Measurements from ENCODE around the gene FAM118B. TPM values are rescaled to one million over a fixed set of nuclear protein-coding genes. Genes with fewer than 3 reads are reported as not detected.

The FAM118B gene
- total RNA-seq, 1 experiment from 2014 or later, result 13.1 TPM

DNA sequence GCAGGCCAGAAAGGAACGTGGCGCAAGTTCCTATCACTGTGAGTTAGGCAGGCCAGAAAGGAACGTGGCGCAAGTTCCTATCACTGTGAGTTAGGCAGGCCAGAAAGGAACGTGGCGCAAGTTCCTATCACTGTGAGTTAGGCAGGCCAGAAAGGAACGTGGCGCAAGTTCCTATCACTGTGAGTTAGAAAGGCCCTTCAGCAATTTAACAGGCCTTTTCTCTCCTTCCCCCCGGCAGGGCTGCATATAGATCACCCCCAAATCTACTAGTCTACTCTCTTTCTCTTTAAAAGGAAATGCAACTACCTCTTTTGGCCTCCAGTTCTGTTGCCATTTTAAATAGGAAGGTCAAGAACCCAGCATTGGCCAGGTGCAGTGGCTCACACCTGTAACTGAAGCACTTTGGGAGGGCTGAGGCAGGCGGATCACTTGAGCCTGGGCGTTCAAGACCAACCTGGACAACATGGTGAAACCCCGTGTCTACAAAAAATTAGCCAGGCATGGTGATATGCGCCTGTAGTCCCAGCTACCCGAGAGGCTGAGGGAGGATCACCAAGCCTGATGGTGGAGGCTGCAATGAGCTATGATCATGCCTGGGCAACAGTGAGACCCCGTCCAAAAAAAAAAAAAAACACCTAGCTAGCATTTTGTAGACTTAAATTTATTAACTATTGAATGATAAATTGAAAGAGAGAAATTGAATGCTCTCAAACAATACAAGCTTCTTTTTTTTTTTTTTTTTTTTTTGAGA is 14.9 kb downstream of the FAM118B start:
- Histone ChIP-seq H3F3A (ENCODE audit: insufficient read depth, low read depth) (no peaks in the 10 kb centered on the region), H3K9me2 (ENCODE audit: insufficient read depth) (no peaks in the 10 kb centered on the region), H4K20me1 (ENCODE audit: insufficient read depth) (no peaks in the 10 kb centered on the region), H3K4me3 (no peak overlapping the region), H2AFZ (no peak overlapping the region), H3K27me3 (ENCODE audit: insufficient read depth, low read depth) (no peaks in the 10 kb centered on the region), H3K4me1 (replicated peaks; ENCODE audit: insufficient read depth) (no peaks in the 10 kb centered on the region), H3K79me2 (ENCODE audit: low read depth) (0 out of 2 replicates have a peak, but pooled peaks cover 3% of the 10 kb centered on the region), H3K4me2 (no peak overlapping the region), H3K36me3 (ENCODE audit: low read depth) (no peaks in the 10 kb centered on the region), H3K27ac (no peak overlapping the region), H3K9me3 (ENCODE audit: insufficient read depth, low read depth) (no peaks in the 10 kb centered on the region)
- intact Hi-C loops (cut with micrococcal nuclease; ENCODE audit: unreplicated experiment), result no loop called here
- BruUV-seq (replicated peaks), result no TSS peak
- POLR2A ChIA-PET (ENCODE audit: unreplicated experiment), result no interaction called here
- DNase-seq, result no peak
- CTCF ChIA-PET, result interaction anchor here (0.6 kb wide), 1 partner anchor 631 kb away, joined by 3 read pairs; no protein-coding TSS in a partner anchor
- TF ChIP-seq EZH2 (IDR thresholded peaks at IDR 0.05; ENCODE audit: low read depth), result no peak
- TF ChIP-seq, protein P1, sequence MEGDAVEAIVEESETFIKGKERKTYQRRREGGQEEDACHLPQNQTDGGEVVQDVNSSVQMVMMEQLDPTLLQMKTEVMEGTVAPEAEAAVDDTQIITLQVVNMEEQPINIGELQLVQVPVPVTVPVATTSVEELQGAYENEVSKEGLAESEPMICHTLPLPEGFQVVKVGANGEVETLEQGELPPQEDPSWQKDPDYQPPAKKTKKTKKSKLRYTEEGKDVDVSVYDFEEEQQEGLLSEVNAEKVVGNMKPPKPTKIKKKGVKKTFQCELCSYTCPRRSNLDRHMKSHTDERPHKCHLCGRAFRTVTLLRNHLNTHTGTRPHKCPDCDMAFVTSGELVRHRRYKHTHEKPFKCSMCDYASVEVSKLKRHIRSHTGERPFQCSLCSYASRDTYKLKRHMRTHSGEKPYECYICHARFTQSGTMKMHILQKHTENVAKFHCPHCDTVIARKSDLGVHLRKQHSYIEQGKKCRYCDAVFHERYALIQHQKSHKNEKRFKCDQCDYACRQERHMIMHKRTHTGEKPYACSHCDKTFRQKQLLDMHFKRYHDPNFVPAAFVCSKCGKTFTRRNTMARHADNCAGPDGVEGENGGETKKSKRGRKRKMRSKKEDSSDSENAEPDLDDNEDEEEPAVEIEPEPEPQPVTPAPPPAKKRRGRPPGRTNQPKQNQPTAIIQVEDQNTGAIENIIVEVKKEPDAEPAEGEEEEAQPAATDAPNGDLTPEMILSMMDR (conservative IDR thresholded peaks at IDR 0.05), result no peak

- POLR2A ChIA-PET (ENCODE audit: unreplicated experiment), result interaction anchor here (0.6 kb wide), 1 partner anchor 34 kb away, joined by 5 read pairs; no protein-coding TSS in a partner anchor
- Histone ChIP-seq H3K9me2 (ENCODE audit: insufficient read depth) (no peaks in the 10 kb centered on the region), H3K27ac (no peak overlapping the region), H3K79me2 (ENCODE audit: low read depth) (0 out of 2 replicates have a peak, but pooled peaks cover 3% of the 10 kb centered on the region), H3K4me1 (replicated peaks; ENCODE audit: insufficient read depth) (no peaks in the 10 kb centered on the region), H3K9me3 (ENCODE audit: insufficient read depth, low read depth) (no peaks in the 10 kb centered on the region), H3K4me3 (no peak overlapping the region), H2AFZ (no peak overlapping the region), H3K36me3 (ENCODE audit: low read depth) (no peaks in the 10 kb centered on the region), H3K27me3 (ENCODE audit: insufficient read depth, low read depth) (no peaks in the 10 kb centered on the region), H4K20me1 (ENCODE audit: insufficient read depth) (no peaks in the 10 kb centered on the region), H3F3A (ENCODE audit: insufficient read depth, low read depth) (no peaks in the 10 kb centered on the region), H3K4me2 (no peak overlapping the region)
- no TSS peak for BruUV-seq (replicated peaks)
- TF ChIP-seq EZH2 (IDR thresholded peaks at IDR 0.05; ENCODE audit: low read depth), result no peak
- TF ChIP-seq, protein P1 (conservative IDR thresholded peaks at IDR 0.05), result no peak
- CTCF ChIA-PET, result no interaction called here
- intact Hi-C loops (cut with micrococcal nuclease; ENCODE audit: unreplicated experiment), result no loop called here
- DNase-seq, result no peak
Observed at GRCh38 chr11:126229858-126230540, 18.4 kb downstream of the FAM118B start.

GRCh38 chr11:126231725-126232459 is 20.3 kb downstream of the FAM118B start:
- no peaks in the 10 kb centered on the region for H3K36me3 ChIP-seq (ENCODE audit: low read depth)
- no peak overlapping the region for H3K4me3 ChIP-seq
- no peak overlapping the region for H3K27ac ChIP-seq
- no peaks in the 10 kb centered on the region for H3K4me1 ChIP-seq (replicated peaks; ENCODE audit: insufficient read depth)
- intact Hi-C loops (cut with micrococcal nuclease; ENCODE audit: unreplicated experiment), result no loop called here
- CTCF ChIA-PET, result no interaction called here
- no peaks in the 10 kb centered on the region for H3K9me2 ChIP-seq (ENCODE audit: insufficient read depth)
- POLR2A ChIA-PET (ENCODE audit: unreplicated experiment), result interaction anchor here (0.7 kb wide), 2 partner anchors 20 to 349 kb away, joined by 3 to 4 read pairs; partner anchors contain the start of gene FAM118B
- BruUV-seq (replicated peaks), result no TSS peak
- H3K4me2 ChIP-seq, result no peak overlapping the region
- H2AFZ ChIP-seq, result no peak overlapping the region
- H3K9me3 ChIP-seq (ENCODE audit: insufficient read depth, low read depth), result no peaks in the 10 kb centered on the region
- no peaks in the 10 kb centered on the region for H3K27me3 ChIP-seq (ENCODE audit: insufficient read depth, low read depth)
- H4K20me1 ChIP-seq (ENCODE audit: insufficient read depth), result no peaks in the 10 kb centered on the region
- DNase-seq, result no peak
- H3K79me2 ChIP-seq (ENCODE audit: low read depth), result no peaks in the 10 kb centered on the region
- H3F3A ChIP-seq (ENCODE audit: insufficient read depth, low read depth), result no peaks in the 10 kb centered on the region
- TF ChIP-seq, protein P1 (conservative IDR thresholded peaks at IDR 0.05), result no peak
- TF ChIP-seq EZH2 (IDR thresholded peaks at IDR 0.05; ENCODE audit: low read depth), result no peak

Measured in PC-9 (cell line).